Measurements from ENCODE around the gene MMP28.

The MMP28 gene

DNA sequence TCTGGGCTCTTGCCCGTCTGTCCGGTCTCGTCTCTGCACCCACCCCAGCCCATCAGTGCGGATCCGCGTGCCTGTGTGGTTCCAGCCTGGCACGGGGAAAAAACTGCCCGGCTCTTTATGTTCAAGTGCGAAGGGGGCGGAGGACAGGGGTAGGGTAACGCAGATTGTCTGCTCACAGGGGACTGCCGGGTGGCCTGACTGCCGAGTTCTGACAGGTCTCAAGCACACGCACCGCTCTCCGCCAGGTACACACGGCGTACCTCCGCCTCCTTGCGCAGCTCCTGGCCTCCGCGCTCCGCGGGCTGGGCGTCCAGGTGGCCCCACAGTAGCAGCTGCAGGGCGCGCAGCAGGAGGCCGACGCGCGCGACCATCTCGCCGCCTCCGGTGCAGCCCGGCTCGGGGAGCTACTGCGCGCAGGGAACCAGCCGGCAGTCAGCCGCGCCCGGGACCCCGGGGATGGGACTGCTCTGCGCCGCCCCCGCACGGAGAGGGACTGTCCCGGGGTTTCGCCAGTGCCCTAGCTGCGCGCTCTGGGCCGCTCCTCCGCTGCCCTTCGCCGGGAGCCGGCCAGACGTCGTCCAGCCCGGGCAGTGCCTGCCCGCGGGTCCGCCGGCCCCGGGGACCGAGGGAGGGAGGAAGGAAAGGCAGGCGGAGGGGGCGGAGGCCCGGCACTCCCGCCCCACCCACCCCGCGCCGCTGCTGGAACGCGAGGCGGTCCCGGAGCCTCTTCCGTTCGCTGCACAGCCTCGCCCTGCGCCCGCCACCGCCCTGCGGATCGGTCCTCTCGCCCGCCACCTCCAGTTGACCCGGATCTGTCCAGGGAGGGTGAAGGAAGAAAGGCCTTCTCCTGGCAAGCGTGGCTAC lies at the start of gene MMP28:
TSS of gene MMP28 (minus strand) at position 635 of the 864 bp plus-strand sequence. CDS start at position 371, 264 bp downstream.
- DNase-seq (ENCODE audit: low read depth in 2 of 2) = peak; percentile 17 to 36

DNA sequence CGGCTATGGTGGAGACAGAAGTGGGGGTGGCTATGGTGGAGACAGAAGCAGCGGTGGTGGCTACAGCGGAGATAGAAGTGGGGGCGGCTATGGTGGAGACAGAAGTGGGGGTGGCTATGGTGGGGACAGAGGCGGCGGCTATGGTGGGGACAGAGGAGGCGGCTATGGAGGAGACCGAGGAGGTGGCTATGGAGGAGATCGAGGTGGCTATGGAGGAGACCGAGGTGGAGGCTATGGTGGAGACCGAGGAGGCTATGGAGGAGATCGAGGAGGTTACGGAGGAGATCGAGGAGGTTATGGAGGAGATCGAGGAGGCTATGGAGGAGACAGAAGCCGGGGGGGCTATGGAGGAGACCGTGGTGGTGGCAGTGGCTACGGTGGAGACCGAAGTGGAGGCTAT lies 49.1 kb upstream of the MMP28 start:
- no peak for DNase-seq (ENCODE audit: low read depth in 2 of 2)

GRCh38 chr17:35843698-35844097 lies 48.3 kb upstream of the MMP28 start:
- DNase-seq (ENCODE audit: low read depth in 2 of 2) = no peak

DNA sequence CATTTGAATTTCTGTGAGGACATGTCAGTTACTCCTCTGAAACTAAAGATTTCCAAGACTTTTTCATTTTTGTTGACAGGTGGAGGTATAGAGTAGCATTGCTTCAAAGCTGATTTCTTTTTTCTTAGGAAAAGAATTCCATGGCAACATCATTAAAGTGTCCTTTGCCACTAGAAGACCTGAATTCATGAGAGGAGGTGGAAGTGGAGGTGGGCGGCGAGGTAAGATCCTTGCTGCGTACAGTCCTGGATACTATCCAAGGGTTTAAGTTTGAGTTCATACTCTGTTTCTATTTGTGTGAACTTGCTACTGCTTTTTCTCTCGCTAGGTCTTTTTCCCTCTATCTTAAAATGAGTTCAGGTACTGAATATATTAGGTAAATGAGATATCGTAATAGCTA lies 46.8 kb upstream of the MMP28 start:
- no peak for DNase-seq (ENCODE audit: low read depth in 2 of 2)

DNA sequence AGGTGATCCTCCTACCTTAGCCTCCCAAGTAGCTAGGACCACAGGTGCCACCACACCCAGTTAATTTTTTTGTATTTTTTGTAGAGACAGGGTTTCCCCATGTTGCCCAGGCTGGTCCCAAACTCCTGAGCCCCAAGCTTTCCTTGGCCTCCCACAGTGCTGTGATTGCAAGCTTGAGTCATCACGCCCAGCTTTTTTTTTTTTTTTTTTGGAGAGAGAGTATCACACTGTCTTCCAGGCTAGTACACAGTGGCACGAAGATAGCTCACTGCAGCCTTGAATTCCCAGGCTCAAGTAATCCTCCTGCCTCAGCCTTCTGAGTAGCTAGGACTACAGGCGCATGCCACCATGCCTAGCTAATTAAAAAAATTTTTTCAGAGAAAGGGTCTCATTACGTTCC lies 46.1 kb upstream of the MMP28 start:
- no peak for DNase-seq (ENCODE audit: low read depth in 2 of 2)

- DNase-seq (ENCODE audit: low read depth in 2 of 2) = no peak
Measured at GRCh38 chr17:35841101-35841500, 45.7 kb upstream of the MMP28 start.

DNA sequence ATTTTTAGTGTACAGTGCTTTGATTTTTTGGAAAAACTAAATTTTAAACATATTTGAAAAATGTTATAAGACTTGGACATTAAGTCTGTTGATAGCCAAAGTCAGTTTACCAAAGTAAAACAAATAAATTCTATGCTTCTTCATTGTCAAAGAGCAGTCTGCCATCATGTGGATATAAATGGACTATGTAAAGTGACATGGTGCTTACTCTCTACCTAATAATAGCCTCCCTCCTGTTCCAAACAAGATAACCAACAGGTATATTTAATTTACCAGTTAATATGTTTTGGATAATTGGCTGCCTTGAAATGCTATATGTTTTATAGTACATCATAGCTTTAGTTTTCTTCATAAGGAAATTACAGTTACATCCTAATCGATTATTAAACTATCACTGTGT lies 29.8 kb upstream of the MMP28 start:
- no peak for DNase-seq (ENCODE audit: low read depth in 2 of 2)

DNA sequence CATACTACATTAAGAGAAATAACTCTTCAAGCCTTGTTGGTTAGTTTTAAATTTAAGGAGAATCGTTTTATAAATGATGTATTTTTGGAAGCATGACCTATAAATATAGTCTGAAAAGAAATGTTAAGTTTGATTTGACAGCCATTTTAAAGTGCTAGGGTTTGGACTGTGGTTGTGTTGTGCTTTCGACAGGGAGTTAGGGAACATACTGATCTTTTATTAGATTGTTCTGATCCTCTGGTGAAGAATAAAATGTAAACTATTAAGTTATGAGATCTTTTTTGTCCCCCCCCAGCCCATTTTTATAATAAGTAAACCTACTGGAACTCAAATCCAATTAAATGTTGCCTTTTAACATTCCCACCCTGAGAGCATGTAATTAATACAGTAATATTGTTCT lies 25.9 kb upstream of the MMP28 start:
- no peak for DNase-seq (ENCODE audit: low read depth in 2 of 2)

DNA sequence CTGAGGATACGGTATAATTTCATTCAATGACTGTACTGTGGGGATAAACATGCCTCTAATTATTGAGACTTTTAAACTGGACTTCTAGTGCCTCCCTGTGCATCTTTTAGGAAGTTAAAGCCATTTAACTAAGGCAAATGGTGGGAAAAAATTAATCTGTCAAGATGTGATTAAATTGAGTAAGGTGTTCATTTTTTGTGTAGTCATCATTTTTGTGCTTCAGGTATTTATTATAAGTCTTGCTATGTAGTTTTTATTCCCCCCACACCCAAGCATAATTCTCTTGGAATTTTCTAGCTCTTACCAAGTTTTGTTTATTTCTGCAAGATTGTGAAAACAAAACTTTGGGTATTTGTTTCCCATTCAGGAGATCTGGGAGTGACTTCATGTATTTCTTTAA lies 24.0 kb upstream of the MMP28 start:
- DNase-seq (ENCODE audit: low read depth in 2 of 2) = no peak

DNA sequence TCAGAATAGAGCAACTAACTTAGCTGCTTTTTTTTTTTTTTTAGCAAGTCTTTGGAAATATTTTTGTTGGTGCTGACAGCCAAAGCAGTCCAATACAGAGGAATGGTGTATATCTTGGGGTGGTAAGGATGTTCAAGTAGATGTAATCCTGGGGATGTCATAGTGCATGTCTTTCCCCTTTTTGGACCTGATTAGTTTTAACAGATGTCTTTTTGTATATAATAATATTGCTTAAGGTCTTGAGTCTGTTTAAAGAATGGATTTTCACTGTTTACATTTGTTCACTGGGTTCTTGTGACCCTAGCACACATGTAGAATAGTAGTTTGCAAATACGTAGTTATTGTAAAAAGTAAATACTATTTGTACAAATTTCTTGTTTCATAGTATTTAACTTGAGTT lies 21.8 kb upstream of the MMP28 start:
- no peak for DNase-seq (ENCODE audit: low read depth in 2 of 2)

DNA sequence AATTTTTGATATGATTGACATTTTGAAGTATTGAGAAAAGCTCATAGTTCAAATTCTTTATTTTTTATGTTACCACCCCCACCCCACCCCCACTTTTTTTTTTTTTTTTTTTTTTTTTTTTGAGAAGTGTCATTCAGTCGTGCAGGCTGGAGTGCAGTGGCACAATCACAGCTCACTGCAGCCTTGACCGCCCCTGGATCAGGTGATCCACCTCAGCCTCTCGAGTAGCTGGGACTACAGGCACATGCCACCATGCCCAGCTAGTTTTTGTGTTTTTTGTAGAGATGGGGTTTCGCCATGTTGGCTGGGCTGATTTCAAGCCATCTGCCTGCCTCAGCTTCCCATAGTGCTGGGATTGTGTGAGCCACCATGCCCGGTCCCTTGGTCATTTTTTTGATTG lies 21.3 kb upstream of the MMP28 start:
- no peak for DNase-seq (ENCODE audit: low read depth in 2 of 2)

DNA sequence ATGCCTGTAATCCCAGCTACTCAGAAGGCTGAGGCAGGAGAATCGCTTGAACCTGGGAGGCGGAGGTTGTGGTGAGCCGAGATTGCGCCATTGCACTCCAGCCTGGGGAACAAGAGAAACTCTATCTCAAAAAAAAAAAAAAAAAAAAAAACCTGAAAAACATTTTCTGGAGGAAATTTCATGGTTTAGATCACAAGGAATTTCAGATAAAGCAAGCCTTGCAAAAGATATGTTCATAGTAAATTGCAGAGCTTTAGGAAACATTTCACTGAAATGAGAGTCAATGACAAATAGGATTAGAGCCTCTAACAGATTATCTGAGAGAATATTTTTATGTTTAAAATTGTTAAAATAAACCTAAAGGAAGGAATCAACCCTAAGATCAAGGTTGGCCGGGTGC lies 17.0 kb upstream of the MMP28 start:
- DNase-seq (ENCODE audit: low read depth in 2 of 2) = no peak

- no peak for DNase-seq (ENCODE audit: low read depth in 2 of 2)
Measured at GRCh38 chr17:35811759-35812158, 16.3 kb upstream of the MMP28 start.

DNA sequence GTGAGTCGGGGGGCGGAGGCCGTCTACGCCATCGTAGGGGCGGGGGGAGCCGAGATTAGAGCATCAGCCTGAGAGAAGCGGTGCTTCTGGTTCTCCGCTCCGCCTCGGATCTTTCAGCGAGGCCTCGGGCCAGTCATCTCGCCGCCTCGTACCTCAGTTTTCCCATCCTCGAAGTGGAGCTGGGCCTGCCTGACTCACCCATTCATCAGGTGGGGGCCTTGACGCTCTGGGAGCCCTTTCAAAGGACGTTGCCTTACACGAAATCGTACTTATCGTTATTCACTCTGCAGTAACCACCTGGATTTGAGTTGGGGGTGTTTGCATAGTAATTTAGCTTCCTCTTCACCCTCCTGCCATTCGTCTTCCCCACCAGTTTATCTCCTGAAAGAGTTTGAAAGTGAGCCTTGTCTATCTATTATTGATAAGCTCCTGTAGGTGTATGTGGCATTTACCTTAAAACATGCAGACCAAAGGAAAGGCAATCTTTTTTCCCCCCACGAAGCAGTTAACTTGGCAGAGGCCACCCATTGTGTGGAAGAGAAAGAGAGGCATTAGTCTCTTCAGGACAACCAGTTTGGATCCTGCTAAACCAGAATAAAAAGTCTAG lies 14.5 kb upstream of the MMP28 start:
- DNase-seq (ENCODE audit: low read depth in 2 of 2) = no peak

DNA sequence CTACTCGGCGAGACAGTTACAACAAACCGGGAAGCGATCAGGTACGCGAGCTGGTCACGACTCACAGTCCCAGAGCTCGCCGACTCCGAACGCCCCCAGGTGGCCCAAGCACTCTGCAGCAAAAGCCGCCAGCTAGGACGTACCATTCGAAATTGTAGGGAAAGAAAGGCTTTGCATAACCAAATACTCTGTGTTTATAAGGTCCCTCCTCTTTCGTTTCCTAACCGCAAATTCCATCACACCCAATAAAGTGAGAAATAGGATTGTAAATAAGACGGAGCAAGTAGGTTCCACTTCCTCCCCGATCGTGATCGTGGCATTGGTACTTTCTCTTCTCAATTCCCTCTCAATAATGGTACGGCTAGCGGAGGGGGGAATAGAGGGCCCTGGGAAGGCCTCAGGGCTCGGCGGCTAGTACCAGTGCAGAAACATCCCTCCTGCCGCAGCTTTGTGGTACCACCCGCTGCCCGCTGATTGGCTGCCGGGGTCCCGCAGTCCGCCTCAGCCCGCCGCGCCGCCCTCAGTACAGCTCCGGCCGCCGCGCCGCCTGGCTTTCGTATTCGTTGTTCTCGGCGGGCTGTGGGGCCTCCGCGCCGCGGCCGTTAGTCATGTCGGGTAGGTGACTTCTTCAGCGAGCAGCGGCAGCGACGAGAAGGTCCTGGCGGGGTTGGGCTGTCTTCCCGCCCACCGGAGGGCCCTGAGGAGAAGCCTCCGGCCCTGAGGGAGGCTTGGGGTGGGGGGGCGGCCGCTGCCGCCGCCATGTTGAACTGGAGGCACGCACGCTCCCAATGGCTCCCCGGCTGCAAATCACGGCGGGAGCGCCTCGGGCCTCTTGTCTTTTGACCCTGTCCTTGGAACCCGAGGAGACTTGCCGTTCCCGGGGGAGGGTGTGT lies 13.8 kb upstream of the MMP28 start, which contains the start of gene TAF15:
TSS of gene TAF15 (plus strand) at position 523 of the 893 bp plus-strand sequence. CDS start at position 609, 86 bp downstream.
- peak; percentile 91 to 92 for DNase-seq (ENCODE audit: low read depth in 2 of 2)

GRCh38 chr17:35808240-35808961 lies 13.0 kb upstream of the MMP28 start:
- DNase-seq (ENCODE audit: low read depth in 2 of 2) = no peak

- no peak for DNase-seq (ENCODE audit: low read depth in 2 of 2)
Measured at GRCh38 chr17:35807371-35808144, 12.1 kb upstream of the MMP28 start.

DNA sequence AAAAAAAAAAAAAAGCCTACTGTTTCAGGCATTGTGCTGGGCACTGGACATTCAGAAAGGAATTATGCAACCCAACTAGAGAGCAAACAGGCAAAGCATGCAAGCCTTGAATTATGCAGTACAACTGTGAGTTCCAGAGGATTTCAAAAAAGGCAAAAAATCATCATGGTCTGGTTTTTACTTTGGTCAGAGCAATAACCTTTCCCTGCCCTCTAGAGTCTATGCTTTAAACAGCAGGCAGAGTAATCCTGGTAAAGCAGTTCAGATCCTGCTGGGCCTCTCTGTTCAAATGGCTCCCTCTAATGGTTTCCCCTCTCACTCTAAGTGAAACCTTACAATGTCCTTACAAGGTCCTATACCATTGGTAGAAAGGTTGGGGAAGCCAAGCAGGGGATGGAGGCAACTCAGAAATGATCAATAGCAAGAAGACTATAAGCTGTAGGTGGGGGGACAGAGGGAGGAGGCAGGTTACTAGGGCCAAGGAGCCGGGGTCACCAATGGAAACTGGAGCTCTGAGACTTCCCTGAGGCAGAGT lies 9.3 kb upstream of the MMP28 start:
- DNase-seq (ENCODE audit: low read depth in 2 of 2) = no peak

DNA sequence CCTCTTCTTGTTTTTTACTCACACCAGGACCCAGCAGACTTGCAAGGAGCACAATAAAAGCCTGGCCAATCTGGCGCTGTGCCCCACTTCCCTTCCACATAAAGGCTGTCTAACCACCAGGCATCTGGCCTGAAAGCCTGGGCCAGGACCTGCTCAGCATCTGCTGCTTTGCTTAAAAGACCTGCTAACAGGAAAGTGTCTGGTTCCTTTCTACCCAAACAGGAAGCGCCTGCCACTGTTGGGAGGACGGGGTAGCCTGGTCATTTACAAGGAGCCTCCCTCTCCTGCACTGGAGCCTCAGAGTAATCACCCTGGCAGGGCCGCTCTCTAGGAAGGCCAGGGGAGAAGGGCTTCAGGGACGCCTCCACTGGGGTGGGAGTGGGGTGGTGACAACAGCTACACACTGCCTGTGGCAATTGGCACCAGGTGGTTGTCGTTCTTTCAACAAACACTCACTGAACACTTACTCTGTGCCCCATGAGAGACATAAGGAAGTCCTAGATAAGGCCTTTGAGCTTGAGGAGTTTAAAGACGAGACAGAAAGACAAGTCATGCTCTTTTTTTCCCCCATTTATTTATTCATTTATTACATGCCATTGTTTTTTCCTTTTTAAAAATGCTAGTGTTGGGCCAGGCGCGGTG lies 6.3 kb upstream of the MMP28 start:
- DNase-seq (ENCODE audit: low read depth in 2 of 2) = no peak

DNA sequence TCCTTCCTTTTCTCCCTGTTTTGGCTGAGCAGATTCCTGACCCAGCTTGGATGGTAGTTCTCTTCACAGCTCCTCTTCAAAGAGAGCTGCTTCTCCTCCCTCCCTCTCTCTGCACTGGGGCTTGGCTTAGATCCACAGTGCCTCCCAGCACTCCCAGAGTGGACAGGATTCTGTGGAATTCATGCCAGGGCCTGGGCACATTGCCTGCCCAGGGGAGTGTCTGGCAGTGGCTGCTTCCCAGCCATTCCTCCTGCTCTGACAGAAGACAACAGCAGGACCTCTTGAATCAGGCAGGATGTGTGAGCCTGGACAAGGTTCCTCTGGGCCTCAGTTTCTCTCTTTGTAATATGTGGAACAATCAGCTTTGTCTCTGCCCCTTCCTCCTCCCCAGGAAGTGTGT lies 4.5 kb upstream of the MMP28 start:
- no peak for DNase-seq (ENCODE audit: low read depth in 2 of 2)
